Measurements from ENCODE around the gene POLR2L. TPM values are rescaled to one million over a fixed set of nuclear protein-coding genes. Genes with fewer than 3 reads are reported as not detected.
A peak's percentile ranks its signal among the peaks of the same experiment; 100 is the strongest.

POLR2L gene
- total RNA-seq, 1 experiment from 2014 or later: 107 TPM

DNA sequence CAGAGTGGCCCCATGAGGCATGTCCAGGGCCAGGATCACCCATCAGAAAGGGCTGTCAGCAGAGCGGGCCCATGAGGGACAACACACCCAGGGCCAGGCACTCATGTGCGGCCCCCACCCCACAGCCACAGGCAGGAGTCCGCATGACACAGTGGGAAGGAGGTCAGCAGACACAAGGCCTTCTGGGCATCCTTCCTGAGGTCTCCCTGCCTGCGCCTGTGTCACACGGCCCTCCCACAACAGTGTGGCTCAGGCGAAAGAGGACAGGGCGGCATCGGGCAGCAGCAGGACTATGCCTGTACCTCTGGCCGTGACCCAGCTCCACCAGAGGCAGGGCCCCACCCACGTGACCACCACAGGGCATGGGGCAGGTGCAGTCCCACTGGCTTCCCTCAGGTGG lies 41.2 kb upstream of the POLR2L start:
- no peaks in the 10 kb centered on the region for H3K27me3 Mint-ChIP-seq (ENCODE audit: unreplicated experiment)
- H3K9me3 Mint-ChIP-seq (ENCODE audit: low read depth, unreplicated experiment): no peaks in the 10 kb centered on the region
- BruUV-seq (replicated peaks): no TSS peak
- no peak overlapping the region for H3K27ac Mint-ChIP-seq (ENCODE audit: unreplicated experiment)
- peaks cover 17% of the 10 kb centered on the region for H3K36me3 Mint-ChIP-seq (ENCODE audit: insufficient read depth, unreplicated experiment)
- no peak for DNase-seq
- no peaks in the 10 kb centered on the region for H3K4me1 Mint-ChIP-seq (ENCODE audit: low read depth, unreplicated experiment)
- TF ChIP-seq, protein P1, sequence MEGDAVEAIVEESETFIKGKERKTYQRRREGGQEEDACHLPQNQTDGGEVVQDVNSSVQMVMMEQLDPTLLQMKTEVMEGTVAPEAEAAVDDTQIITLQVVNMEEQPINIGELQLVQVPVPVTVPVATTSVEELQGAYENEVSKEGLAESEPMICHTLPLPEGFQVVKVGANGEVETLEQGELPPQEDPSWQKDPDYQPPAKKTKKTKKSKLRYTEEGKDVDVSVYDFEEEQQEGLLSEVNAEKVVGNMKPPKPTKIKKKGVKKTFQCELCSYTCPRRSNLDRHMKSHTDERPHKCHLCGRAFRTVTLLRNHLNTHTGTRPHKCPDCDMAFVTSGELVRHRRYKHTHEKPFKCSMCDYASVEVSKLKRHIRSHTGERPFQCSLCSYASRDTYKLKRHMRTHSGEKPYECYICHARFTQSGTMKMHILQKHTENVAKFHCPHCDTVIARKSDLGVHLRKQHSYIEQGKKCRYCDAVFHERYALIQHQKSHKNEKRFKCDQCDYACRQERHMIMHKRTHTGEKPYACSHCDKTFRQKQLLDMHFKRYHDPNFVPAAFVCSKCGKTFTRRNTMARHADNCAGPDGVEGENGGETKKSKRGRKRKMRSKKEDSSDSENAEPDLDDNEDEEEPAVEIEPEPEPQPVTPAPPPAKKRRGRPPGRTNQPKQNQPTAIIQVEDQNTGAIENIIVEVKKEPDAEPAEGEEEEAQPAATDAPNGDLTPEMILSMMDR (IDR thresholded peaks at IDR 0.05; ENCODE audit: unreplicated experiment): no peak
- no peak overlapping the region for H3K4me3 Mint-ChIP-seq (ENCODE audit: low read depth, unreplicated experiment)
- CTCF ChIA-PET: no interaction called here
- intact Hi-C loops (cut with micrococcal nuclease; ENCODE audit: unreplicated experiment): no loop called here

DNA sequence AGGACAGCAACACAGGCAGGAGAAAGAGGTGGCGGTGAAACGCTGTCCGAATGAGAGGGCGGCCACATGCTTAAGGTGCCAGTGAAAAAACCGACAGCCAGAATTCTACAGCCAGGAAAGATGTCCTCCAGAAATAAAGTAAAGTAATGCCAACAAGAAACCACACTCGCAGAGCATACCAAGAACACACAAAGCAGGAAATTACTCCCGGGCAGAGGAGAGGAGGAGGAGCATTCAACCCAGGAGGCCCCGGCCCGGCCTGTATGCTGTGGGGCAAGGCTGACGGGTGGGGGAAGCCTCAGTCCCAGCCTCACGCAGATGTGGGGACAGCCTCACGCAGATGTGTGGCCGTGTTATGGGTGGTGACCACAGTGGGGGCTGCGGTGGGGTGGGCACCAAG lies 40.3 kb upstream of the POLR2L start:
- TF ChIP-seq, protein P1 (IDR thresholded peaks at IDR 0.05; ENCODE audit: unreplicated experiment): no peak
- Mint-ChIP-seq H3K27me3 (ENCODE audit: unreplicated experiment) (no peaks in the 10 kb centered on the region), H3K27ac (ENCODE audit: unreplicated experiment) (no peak overlapping the region), H3K9me3 (ENCODE audit: low read depth, unreplicated experiment) (no peaks in the 10 kb centered on the region), H3K4me1 (ENCODE audit: low read depth, unreplicated experiment) (no peaks in the 10 kb centered on the region), H3K4me3 (ENCODE audit: low read depth, unreplicated experiment) (no peak overlapping the region), H3K36me3 (ENCODE audit: insufficient read depth, unreplicated experiment) (peaks cover 18% of the 10 kb centered on the region)
- CTCF ChIA-PET: no interaction called here
- no TSS peak for BruUV-seq (replicated peaks)
- no peak for DNase-seq
- intact Hi-C loops (cut with micrococcal nuclease; ENCODE audit: unreplicated experiment): no loop called here

DNA sequence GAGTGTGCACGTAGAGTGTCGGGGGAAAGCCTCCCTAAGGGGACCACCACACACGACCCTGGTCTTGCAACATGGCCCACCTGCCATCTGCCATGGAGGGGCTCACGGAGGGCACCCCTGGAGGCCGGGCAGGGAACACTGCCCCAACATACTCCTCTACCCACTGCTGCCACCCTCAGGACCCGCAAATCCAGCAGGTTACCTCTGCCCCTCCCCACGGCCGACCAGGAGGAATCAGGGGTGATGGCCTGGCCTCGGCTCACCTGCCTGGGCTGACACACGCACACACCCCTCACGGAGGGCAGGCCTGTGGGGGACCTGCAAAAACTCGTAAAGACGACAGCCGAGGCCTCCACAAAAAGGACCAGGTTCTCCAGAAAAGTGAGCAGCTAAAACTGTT lies 38.1 kb upstream of the POLR2L start:
- H3K27ac Mint-ChIP-seq (ENCODE audit: unreplicated experiment): no peak overlapping the region
- H3K36me3 Mint-ChIP-seq (ENCODE audit: insufficient read depth, unreplicated experiment): peaks cover 18% of the 10 kb centered on the region
- H3K27me3 Mint-ChIP-seq (ENCODE audit: unreplicated experiment): no peaks in the 10 kb centered on the region
- CTCF ChIA-PET: no interaction called here
- DNase-seq: no peak
- no peak overlapping the region for H3K4me3 Mint-ChIP-seq (ENCODE audit: low read depth, unreplicated experiment)
- no peaks in the 10 kb centered on the region for H3K4me1 Mint-ChIP-seq (ENCODE audit: low read depth, unreplicated experiment)
- no peaks in the 10 kb centered on the region for H3K9me3 Mint-ChIP-seq (ENCODE audit: low read depth, unreplicated experiment)
- intact Hi-C loops (cut with micrococcal nuclease; ENCODE audit: unreplicated experiment): no loop called here
- BruUV-seq (replicated peaks): no TSS peak
- TF ChIP-seq, protein P1 (IDR thresholded peaks at IDR 0.05; ENCODE audit: unreplicated experiment): peak; percentile 17

DNA sequence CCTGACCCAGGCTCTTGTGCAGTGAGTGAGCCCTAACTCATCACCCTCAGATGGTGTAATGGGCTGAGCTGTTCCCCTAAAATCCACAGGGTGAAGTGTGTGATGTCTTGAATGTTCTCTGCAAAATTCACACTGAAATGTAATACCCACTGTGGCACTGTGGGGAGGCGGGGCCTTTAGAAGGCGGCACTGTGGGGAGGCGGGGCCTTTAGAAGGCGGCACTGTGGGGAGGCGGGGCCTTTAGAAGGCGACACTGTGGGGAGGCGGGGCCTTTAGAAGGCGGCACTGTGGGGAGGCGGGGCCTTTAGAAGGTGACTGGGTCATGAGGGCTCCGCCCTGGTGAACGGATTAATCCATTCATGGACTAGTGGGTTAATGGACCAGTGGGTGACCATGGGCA lies 35.2 kb upstream of the POLR2L start:
- Mint-ChIP-seq H3K9me3 (ENCODE audit: low read depth, unreplicated experiment) (no peaks in the 10 kb centered on the region), H3K27ac (ENCODE audit: unreplicated experiment) (no peak overlapping the region), H3K4me3 (ENCODE audit: low read depth, unreplicated experiment) (no peak overlapping the region), H3K4me1 (ENCODE audit: low read depth, unreplicated experiment) (no peaks in the 10 kb centered on the region), H3K27me3 (ENCODE audit: unreplicated experiment) (no peaks in the 10 kb centered on the region), H3K36me3 (ENCODE audit: insufficient read depth, unreplicated experiment) (peaks cover 36% of the 10 kb centered on the region)
- TF ChIP-seq, protein P1 (IDR thresholded peaks at IDR 0.05; ENCODE audit: unreplicated experiment): no peak
- CTCF ChIA-PET: no interaction called here
- no TSS peak for BruUV-seq (replicated peaks)
- DNase-seq: no peak
- intact Hi-C loops (cut with micrococcal nuclease; ENCODE audit: unreplicated experiment): no loop called here

DNA sequence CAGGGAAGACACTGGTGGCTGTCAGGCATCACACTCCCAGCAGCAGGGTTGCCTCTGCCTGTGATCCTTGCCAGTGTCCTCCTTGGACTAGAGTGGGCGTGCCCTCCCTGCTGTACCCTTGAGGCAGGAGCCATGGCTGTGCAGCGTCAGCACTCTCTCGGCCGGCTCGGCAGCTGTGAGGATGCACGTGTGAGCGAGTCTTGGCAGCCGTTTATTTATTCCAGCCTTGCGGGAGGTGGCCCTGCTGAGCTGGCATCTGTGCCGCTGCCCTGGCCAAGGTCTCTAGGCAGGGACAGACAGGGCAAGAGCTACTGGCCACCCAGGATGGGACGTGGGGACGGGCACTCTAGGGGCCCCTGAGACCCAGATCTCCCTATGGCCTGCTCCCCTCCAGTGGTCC lies 34.2 kb upstream of the POLR2L start:
- no peak overlapping the region for H3K27ac Mint-ChIP-seq (ENCODE audit: unreplicated experiment)
- no peaks in the 10 kb centered on the region for H3K4me1 Mint-ChIP-seq (ENCODE audit: low read depth, unreplicated experiment)
- no peaks in the 10 kb centered on the region for H3K9me3 Mint-ChIP-seq (ENCODE audit: low read depth, unreplicated experiment)
- H3K27me3 Mint-ChIP-seq (ENCODE audit: unreplicated experiment): no peaks in the 10 kb centered on the region
- TF ChIP-seq, protein P1 (IDR thresholded peaks at IDR 0.05; ENCODE audit: unreplicated experiment): no peak
- no TSS peak for BruUV-seq (replicated peaks)
- intact Hi-C loops (cut with micrococcal nuclease; ENCODE audit: unreplicated experiment): no loop called here
- H3K4me3 Mint-ChIP-seq (ENCODE audit: low read depth, unreplicated experiment): no peak overlapping the region
- H3K36me3 Mint-ChIP-seq (ENCODE audit: insufficient read depth, unreplicated experiment): peaks cover 45% of the 10 kb centered on the region
- no peak for DNase-seq
- CTCF ChIA-PET: no interaction called here
